ENCODE measurements around the gene PAX5. TPM values are rescaled to one million over a fixed set of nuclear protein-coding genes. Genes with fewer than 3 reads are reported as not detected.

PAX5 gene
- total and polyA plus RNA-seq, 2 donors (not counting 1 experiment from before 2014, with no cell fraction given), result not detected

GRCh38 chr9:36923025-36923625 lies 110.9 kb downstream of the PAX5 start:
- H3K4me1 ChIP-seq (ENCODE audit: control insufficient read depth, extremely low read depth, insufficient read depth, low read length), result no peaks in the 10 kb centered on the region
- H3K27ac ChIP-seq (ENCODE audit: insufficient read depth, low read length), result no peak overlapping the region
- H3K36me3 ChIP-seq (ENCODE audit: control insufficient read depth, insufficient read depth, low read length), result no peaks in the 10 kb centered on the region
- no peak overlapping the region for H3K9ac ChIP-seq (ENCODE audit: insufficient read depth, low read length)
- H3K79me2 ChIP-seq (ENCODE audit: control insufficient read depth, insufficient read depth, low read length), result no peaks in the 10 kb centered on the region
- no peak overlapping the region for H3K4me2 ChIP-seq (ENCODE audit: extremely low read depth, insufficient read depth, low read length)
- no peak for DNase-seq (ENCODE audit: low read depth in 2 of 2)
- peaks cover 4% of the 10 kb centered on the region for H3K27me3 ChIP-seq (ENCODE audit: control insufficient read depth, insufficient read depth, low read length)
- H3K4me3 ChIP-seq (replicated peaks in 1 of 4; ENCODE audit: control extremely low read depth in 1 of 4, insufficient read depth in 1 of 4, low read depth in 3 of 4, low read length in 4 of 4), result no peak overlapping the region
- no peak for TF ChIP-seq EZH2 (IDR thresholded peaks at IDR 0.05; ENCODE audit: low read length, missing control alignments)
- TF ChIP-seq CTCF (conservative IDR thresholded peaks at IDR 0.05 in 1 of 2, IDR thresholded peaks at IDR 0.05 in 1 of 2; ENCODE audit: low read depth in 1 of 2, low read length in 2 of 2), result no peak
- no peak overlapping the region for H2AFZ ChIP-seq (ENCODE audit: low read length)
- H4K20me1 ChIP-seq (ENCODE audit: control insufficient read depth, extremely low read depth, insufficient read depth, low read length), result no peaks in the 10 kb centered on the region
- no peaks in the 10 kb centered on the region for H3K9me3 ChIP-seq (ENCODE audit: control insufficient read depth, insufficient read depth, low read depth, low read length)

- H3K4me3 ChIP-seq (replicated peaks in 1 of 4; ENCODE audit: control extremely low read depth in 1 of 4, insufficient read depth in 1 of 4, low read depth in 3 of 4, low read length in 4 of 4), result no peak overlapping the region
- no peak overlapping the region for H3K9ac ChIP-seq (ENCODE audit: insufficient read depth, low read length)
- no peaks in the 10 kb centered on the region for H3K36me3 ChIP-seq (ENCODE audit: control insufficient read depth, insufficient read depth, low read length)
- H3K79me2 ChIP-seq (ENCODE audit: control insufficient read depth, insufficient read depth, low read length), result no peaks in the 10 kb centered on the region
- no peak overlapping the region for H3K27ac ChIP-seq (ENCODE audit: insufficient read depth, low read length)
- no peaks in the 10 kb centered on the region for H3K4me1 ChIP-seq (ENCODE audit: control insufficient read depth, extremely low read depth, insufficient read depth, low read length)
- peak in 1 of 2 donors; percentile 74 for DNase-seq (ENCODE audit: low read depth in 2 of 2)
- no peak overlapping the region for H2AFZ ChIP-seq (ENCODE audit: low read length)
- no peak overlapping the region for H3K4me2 ChIP-seq (ENCODE audit: extremely low read depth, insufficient read depth, low read length)
- H4K20me1 ChIP-seq (ENCODE audit: control insufficient read depth, extremely low read depth, insufficient read depth, low read length), result no peaks in the 10 kb centered on the region
- no peaks in the 10 kb centered on the region for H3K27me3 ChIP-seq (ENCODE audit: control insufficient read depth, insufficient read depth, low read length)
- no peak for TF ChIP-seq EZH2 (IDR thresholded peaks at IDR 0.05; ENCODE audit: low read length, missing control alignments)
- no peak for TF ChIP-seq CTCF (conservative IDR thresholded peaks at IDR 0.05 in 1 of 2, IDR thresholded peaks at IDR 0.05 in 1 of 2; ENCODE audit: low read depth in 1 of 2, low read length in 2 of 2)
- no peaks in the 10 kb centered on the region for H3K9me3 ChIP-seq (ENCODE audit: control insufficient read depth, insufficient read depth, low read depth, low read length)
Observed at GRCh38 chr9:36922548-36922947, 111.5 kb downstream of the PAX5 start.

GRCh38 chr9:36914212-36914577 lies 119.9 kb downstream of the PAX5 start:
- Histone ChIP-seq H4K20me1 (ENCODE audit: control insufficient read depth, extremely low read depth, insufficient read depth, low read length) (no peaks in the 10 kb centered on the region), H3K79me2 (ENCODE audit: control insufficient read depth, insufficient read depth, low read length) (no peaks in the 10 kb centered on the region), H3K9ac (ENCODE audit: insufficient read depth, low read length) (no peak overlapping the region), H3K4me2 (ENCODE audit: extremely low read depth, insufficient read depth, low read length) (no peak overlapping the region), H3K9me3 (ENCODE audit: control insufficient read depth, insufficient read depth, low read depth, low read length) (no peaks in the 10 kb centered on the region), H3K27ac (ENCODE audit: insufficient read depth, low read length) (no peak overlapping the region), H3K4me1 (ENCODE audit: control insufficient read depth, extremely low read depth, insufficient read depth, low read length) (no peaks in the 10 kb centered on the region), H2AFZ (ENCODE audit: low read length) (no peak overlapping the region), H3K4me3 (replicated peaks in 1 of 4; ENCODE audit: control extremely low read depth in 1 of 4, insufficient read depth in 1 of 4, low read depth in 3 of 4, low read length in 4 of 4) (no peak overlapping the region), H3K36me3 (ENCODE audit: control insufficient read depth, insufficient read depth, low read length) (no peaks in the 10 kb centered on the region), H3K27me3 (ENCODE audit: control insufficient read depth, insufficient read depth, low read length) (peaks cover 8% of the 10 kb centered on the region)
- TF ChIP-seq CTCF (conservative IDR thresholded peaks at IDR 0.05 in 1 of 2, IDR thresholded peaks at IDR 0.05 in 1 of 2; ENCODE audit: low read depth in 1 of 2, low read length in 2 of 2) (no peak), EZH2 (IDR thresholded peaks at IDR 0.05; ENCODE audit: low read length, missing control alignments) (no peak)
- DNase-seq (ENCODE audit: low read depth in 2 of 2), result no peak
